Stimulated activated CD8-positive, alpha-beta memory T cell treated with anti-CD3 and anti-CD28 coated beads, Interleukin-4, amount 100 ng/mL, for 48 hours (primary cell): ENCODE measurements around the gene KRT37.
"Not testable (repeated sequence)": the region's sequence is repeated elsewhere in the genome, so short reads cannot be mapped to it uniquely, and the experiment has no call there.

Source experiments
- DNase-seq: peaks from one replicate; pipeline ENCODE4 v3.0.0-alpha.2; 2020

The KRT37 gene

DNA sequence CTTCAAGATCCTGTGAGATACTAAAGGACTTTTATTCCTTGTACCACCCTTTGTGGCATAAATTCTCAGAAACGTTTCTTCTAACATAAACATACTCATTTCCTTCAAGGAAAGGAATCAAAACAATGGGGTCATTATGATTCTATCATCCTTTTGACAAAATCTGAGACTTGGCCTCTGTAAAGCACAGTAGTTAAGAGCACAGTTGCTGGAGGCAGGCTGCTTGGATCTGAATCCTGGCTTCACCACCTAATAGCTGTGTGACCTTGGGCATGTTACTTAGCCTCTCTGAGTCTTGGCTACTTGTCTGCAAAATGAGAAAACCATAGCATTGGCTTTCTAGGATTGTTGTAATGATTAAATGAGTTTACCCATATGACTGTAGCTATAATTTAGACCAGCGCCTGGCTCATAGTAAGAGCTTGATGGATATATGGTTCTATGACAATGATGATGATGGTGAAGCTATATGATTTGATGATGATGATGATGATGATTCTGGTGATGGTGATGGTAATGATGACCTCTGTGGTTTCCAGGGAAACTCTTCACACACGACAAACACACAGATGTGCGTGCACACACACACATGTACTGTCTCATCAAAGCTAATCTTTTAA, 20.9 kb downstream of the KRT37 start:
- no peak for DNase-seq

DNA sequence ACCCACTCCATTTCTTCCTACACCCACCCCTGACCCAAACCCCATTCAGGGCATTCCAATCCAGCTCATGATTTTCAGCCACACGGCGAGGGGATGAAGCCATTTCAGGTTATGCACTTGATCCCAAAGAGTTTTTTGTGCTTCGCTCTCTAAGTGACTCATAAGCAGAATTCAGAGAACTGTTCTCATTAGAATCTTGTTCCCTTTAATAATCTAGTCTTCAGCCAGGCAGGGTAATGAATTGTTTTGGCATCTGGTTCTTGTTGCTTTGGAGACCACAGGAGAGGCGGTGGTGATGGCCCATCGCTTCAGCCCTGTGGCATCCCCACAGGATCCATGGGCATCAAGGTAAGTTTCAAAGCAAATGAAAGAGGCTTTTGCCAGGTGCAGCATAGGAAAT, 22.2 kb downstream of the KRT37 start:
- no peak for DNase-seq

GRCh38 chr17:41396996-41397660, 27.3 kb downstream of the KRT37 start, which contains the start of gene KRT31:
Gene KRT31, minus strand, starts transcription at chr17:41397608. Its CDS starts 69 bp downstream, at chr17:41397539.
- DNase-seq = no peak

DNA sequence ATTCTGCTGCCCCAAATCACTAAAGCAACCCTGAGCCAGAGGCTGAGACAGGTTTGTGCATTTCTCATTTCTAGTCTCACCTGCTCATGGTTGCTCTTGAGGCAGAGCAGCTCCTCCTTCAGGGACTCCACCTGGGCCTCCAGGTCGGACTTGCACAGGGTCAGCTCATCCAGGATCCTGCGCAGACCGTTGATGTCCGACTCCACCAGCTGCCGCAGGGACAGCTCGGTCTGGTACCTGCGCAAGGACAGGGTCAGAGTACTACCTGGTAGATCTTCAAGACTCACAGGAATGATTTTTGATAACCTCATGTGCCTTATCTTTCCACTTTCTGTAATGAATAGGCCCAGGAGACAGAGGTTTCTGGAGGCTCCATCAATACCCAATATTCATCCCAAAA, 28.0 kb downstream of the KRT37 start:
- DNase-seq = no peak

DNA sequence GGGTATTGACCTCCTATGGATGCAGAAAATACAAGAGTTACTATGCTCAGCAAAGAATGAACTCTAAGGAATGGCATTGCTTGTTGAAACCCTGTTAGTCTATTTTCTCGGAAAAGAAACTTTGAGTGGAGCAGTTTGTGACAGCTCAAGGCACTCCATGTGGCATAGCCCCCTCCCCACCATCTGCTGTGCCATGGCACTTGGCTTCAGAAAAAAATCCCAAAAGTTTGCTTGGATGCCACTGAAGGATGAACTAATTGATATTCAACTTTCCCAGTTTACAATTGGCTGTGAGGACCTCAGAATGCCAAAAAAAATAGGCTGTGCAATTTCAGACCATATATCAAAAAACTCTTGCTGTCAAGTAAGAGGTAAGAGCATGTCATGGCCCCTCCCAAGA, 28.8 kb downstream of the KRT37 start:
- no peak for DNase-seq

GRCh38 chr17:41395044-41395443, 29.3 kb downstream of the KRT37 start:
- DNase-seq = not testable (repeated sequence)

DNA sequence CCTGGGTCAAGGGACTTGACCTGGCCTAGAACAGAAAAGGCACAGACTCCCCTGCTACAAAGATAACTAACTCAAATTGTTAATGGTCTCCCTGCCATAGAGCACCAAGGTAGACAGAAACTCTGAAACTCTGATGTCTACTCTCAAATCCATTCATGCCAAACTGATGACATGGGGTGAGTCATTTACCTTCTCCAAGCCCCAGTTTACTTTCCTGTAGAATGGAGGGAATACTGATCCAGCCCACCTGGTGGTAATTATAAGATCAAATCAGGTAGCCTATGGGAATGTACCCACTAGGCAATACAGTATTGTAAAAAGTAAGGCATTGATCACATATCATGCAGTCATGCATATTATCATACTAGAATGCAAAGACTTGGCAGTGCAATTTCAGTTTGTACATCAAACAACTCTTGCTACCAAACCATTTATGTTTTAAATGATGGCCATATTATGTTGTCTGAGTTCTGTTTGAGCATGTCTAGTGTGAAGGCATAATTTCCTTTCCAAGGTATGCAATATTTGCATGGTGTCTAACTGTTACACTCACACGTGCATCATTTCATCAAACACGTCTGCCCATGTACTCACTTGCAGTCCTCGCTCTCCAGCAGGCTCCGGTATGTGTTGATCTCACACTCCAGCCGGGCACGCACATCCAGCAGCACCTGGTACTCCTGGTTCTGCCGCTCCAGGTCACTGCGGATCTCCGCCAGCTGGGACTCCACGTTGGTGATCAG, 30.0 kb downstream of the KRT37 start:
- DNase-seq = no peak

DNA sequence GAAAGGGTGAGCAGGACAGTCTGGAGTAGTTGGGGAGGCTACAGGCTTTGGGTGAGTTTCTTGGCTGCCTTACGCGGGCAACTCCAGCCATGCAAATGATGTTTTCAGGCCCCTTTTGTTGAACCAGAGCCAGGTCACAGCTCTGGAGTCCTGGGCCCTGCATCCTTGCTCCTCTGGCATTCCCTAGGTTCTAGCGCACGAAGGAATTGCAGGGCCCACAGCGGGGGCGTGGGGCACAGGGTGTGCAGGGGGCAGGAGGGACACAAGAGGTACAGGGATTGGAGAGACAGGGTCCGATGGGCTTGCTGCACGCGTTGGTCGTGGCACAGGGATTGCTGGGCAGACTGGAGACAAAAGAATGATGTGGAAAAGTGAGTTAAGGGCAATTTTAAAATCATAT, 30.6 kb downstream of the KRT37 start:
- DNase-seq = no peak

DNA sequence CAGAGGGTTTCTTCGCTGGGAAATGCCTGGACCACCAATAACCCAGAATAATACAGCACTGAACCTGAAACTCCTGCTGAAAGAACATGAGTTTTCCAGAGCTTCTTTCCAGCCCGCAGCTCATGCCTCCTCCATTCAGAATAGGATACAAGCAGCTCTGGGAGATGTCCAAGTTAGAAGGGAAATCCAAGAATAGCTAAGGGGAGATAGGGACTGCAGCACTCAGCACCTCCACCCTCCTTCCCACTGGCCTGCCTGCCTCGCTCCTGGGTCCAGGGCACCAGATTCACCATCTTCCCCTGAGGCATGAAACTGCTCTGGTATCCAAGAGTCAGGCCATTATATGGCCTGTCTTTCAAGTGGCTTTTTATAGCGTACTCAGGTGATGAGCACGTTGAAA, 31.1 kb downstream of the KRT37 start:
- no peak for DNase-seq

DNA sequence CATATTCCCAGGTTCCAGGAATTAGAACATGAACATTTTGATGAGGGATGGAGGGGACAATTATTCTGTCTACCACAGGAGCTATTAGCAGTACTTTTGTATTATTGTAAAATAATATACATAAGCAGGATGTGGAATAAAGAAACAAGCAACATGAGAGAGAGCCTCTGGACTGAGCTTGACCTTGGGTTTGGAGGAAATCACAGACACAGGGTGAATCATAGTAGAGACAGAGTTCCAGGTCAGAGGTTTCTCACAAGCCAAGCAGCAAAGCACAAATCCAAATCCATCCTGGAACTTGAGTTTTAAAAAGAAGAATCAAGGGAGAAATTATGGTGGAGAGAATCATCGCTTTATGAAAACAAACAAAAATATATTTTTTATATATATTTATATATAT, 32.1 kb downstream of the KRT37 start:
- DNase-seq = no peak

- DNase-seq = no peak
These were observed 32.9 kb downstream of the KRT37 start for GRCh38 chr17:41391535-41391934.

GRCh38 chr17:41390411-41390938, 33.9 kb downstream of the KRT37 start:
- DNase-seq = no peak

DNA sequence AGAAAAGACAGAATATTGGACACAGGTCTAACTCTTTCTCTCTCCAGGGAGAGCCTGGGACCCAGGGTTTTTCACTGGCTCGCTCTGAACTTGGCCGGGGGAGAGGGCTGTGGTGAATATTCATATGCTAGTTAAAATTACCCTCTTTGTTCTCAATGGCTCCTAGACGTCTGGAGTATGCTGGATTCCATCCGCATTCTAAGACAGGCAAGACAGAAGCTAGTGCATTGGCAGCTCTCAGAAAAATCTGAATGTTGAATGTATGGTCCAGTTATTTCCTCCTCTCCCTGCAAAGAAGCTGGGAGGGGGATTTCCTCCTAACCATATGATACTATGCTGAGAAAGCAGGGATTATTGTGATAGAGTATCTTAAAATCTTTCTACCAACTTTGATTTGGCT, 36.7 kb downstream of the KRT37 start:
- no peak for DNase-seq

DNA sequence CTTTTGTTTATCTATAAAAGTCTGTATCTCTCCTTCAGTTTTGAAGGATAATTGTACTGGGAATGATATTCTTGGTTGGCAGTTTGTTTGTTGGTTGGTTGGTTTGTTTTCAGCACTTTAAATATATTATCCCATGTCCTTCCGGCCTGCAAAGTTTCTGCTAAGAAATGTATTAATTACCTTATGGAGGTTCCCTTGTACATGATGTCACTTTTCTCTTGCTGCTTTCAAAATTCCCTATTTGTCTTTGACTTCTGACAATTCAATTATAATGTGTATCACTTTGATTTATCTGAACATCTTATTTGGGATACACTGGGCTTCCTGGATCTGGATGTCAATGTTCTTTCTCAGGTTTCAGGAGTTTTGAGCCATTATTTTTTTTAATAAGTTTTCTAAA, 38.2 kb downstream of the KRT37 start:
- DNase-seq = no peak

GRCh38 chr17:41383690-41384089, 40.7 kb downstream of the KRT37 start:
- no peak for DNase-seq

DNA sequence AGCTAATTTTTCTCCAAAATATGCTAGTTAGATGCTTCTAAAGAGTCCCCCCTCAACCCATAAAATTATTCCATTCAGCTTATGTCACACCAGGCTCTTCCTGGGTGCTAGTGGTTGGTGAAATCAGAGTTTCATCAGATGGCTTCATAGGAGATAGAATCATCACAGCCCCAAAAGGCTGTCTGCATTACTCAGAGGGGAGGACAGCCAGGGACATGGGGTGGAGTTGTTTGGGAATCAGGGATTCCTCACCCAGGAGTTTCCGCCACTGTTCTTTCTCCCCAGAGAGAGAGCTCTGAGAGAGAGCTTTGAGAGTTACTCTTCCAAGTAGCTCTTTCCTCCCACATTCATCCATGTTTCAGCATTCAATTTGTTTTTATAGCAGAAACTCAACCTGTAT, 42.0 kb downstream of the KRT37 start:
- no peak for DNase-seq

- not testable (repeated sequence) for DNase-seq
These were observed 42.4 kb downstream of the KRT37 start, which contains the start of gene KRT34 for GRCh38 chr17:41381943-41382342. Gene KRT34, minus strand, starts transcription at chr17:41382306. Its CDS starts 60 bp downstream, at chr17:41382246.

DNA sequence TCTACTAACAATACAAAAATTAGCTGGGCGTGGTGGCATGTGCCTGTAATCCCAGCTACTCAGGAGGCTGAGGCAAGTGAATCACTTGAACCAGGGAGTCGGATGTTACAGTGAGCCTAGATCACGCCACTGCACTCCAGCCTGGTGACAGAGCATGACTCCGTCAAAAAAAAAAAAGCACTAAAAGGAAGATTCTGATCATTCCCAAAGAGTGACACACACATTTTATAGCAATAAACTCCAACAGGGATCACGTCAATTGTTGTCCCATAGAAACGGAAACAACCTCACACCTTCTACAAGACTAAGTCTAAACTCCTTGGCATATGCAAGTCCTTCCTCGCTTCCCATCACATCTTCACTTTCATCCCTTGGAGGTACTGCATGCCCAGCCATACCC, 44.3 kb downstream of the KRT37 start:
- DNase-seq = not testable (repeated sequence)

DNA sequence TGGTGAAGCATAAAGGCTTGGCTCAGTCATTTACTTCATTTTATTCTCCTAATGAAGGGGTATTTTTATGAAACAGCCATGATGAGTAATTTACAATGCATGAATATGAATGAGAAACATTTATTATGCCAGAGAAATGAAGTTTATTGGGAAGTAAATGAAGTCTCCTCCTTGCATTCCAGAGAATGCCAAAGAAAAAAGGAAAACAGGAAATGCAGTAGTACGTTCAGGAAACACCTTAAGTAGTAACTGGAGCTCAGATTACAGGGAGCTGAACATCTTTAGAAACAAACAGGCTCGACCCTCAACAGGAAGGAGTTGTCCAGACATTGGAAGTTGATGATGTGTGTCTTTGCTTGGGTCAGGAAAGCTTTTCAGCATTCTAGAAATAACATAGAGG, 46.8 kb downstream of the KRT37 start:
- no peak for DNase-seq
